Neural progenitor cell (in vitro differentiated cells): ENCODE results near the gene HS3ST3B1. TPM values are rescaled to one million over a fixed set of nuclear protein-coding genes. Genes with fewer than 3 reads are reported as not detected.

Experiments
- DNase-seq: peaks from one replicate; pipeline ENCODE4 v3.0.0-alpha.2; 2016; ENCODE audit warnings: low spot score
- H2AFZ ChIP-seq: fragments of 200-600 bp; sonication (generic); replicated peaks from 2 replicates; pipeline ENCODE4 v1.6.1; 2016; ENCODE audit warnings: antibody characterized with exemption
- H3F3A ChIP-seq: fragments of 200-600 bp; sonication (generic); 2 replicates; pipeline ENCODE4 v1.6.1; 2016; ENCODE audit warnings: antibody characterized with exemption, low read depth
- H3K27ac ChIP-seq: fragments of 200-600 bp; sonication (generic); 2 replicates; pipeline ENCODE4 v1.5.1; 2016; ENCODE audit warnings: mild to moderate bottlenecking
- H3K27me3 ChIP-seq: fragments of 200-600 bp; sonication (generic); 2 replicates; pipeline ENCODE4 v1.6.1; 2016; ENCODE audit warnings: mild to moderate bottlenecking, moderate library complexity
- H3K36me3 ChIP-seq: fragments of 200-600 bp; sonication (generic); 2 replicates; pipeline ENCODE4 v1.5.1; 2016
- H3K4me1 ChIP-seq: fragments of 200-600 bp; sonication (generic); 2 replicates; pipeline ENCODE4 v1.6.1; 2016; ENCODE audit warnings: mixed run types
- H3K4me2 ChIP-seq: fragments of 200-600 bp; sonication (generic); 2 replicates; pipeline ENCODE4 v1.6.1; 2016
- H3K4me3 ChIP-seq: fragments of 200-600 bp; sonication (generic); 2 replicates; pipeline ENCODE4 v1.5.1; 2016
- H3K79me2 ChIP-seq: fragments of 200-600 bp; sonication (generic); 2 replicates; pipeline ENCODE4 v1.6.1; 2016; ENCODE audit warnings: low read depth
- H3K9ac ChIP-seq: fragments of 200-600 bp; sonication (generic); 2 replicates; pipeline ENCODE4 v1.6.1; 2016
- H3K9me3 ChIP-seq: fragments of 200-600 bp; sonication (generic); 2 replicates; pipeline ENCODE4 v1.5.1; 2016; ENCODE audit warnings: low read depth
- H4K20me1 ChIP-seq: fragments of 200-600 bp; sonication (generic); 2 replicates; pipeline ENCODE4 v1.6.1; 2016; ENCODE audit warnings: low read depth
- H3K27ac Mint-ChIP-seq: 3 replicates; pipeline ENCODE4 v1.8.0; 2021; ENCODE audit warnings: mixed read lengths
- H3K27me3 Mint-ChIP-seq: 2 replicates; pipeline ENCODE4 v1.8.0; 2022; ENCODE audit warnings: low read depth, mild to moderate bottlenecking, inconsistent platforms, moderate library complexity, mixed read lengths; ENCODE audit not compliant: insufficient read depth
- H3K36me3 Mint-ChIP-seq: 3 replicates; pipeline ENCODE4 v1.8.0; 2021; ENCODE audit warnings: mixed read lengths
- H3K4me1 Mint-ChIP-seq: 3 replicates; pipeline ENCODE4 v1.8.0; 2021; ENCODE audit warnings: mixed read lengths
- H3K4me3 Mint-ChIP-seq: 3 replicates; pipeline ENCODE4 v1.8.0; 2021; ENCODE audit warnings: mild to moderate bottlenecking, moderate library complexity, mixed read lengths
- H3K9me3 Mint-ChIP-seq: 3 replicates; pipeline ENCODE4 v1.8.0; 2020; ENCODE audit warnings: mixed read lengths
- CTCF ChIP-seq: fragments of 200-600 bp; sonication (generic); IDR thresholded peaks from 2 replicates; pipeline ENCODE4 v1.5.1; 2017; ENCODE audit warnings: antibody characterized with exemption, mild to moderate bottlenecking
- EZH2 ChIP-seq: fragments of 200-600 bp; sonication (generic); IDR thresholded peaks from 2 replicates; pipeline ENCODE4 v1.6.1; 2017; ENCODE audit warnings: antibody characterized with exemption, mild to moderate bottlenecking, moderate library complexity
- EZH2phosphoT487 ChIP-seq: fragments of 200-600 bp; sonication (generic); IDR thresholded peaks from 2 replicates; pipeline ENCODE4 v1.6.1; 2017; ENCODE audit warnings: antibody characterized with exemption
- total RNA-seq: library from RNA; depleted of rRNA; stranded (reverse); fragments of >200 nt; gene quantifications from 2 replicates; pipeline ENCODE4 v1.2.3, GENCODE V29; 2015; ENCODE audit warnings: low replicate concordance

Gene HS3ST3B1
- total RNA-seq, 1 donor from 2014 or later, result 21.5 TPM

GRCh38 chr17:14331225-14331981, 30.5 kb downstream of the HS3ST3B1 start:
- H3K4me2 ChIP-seq, result peak overlapping the region; percentile 77

DNA sequence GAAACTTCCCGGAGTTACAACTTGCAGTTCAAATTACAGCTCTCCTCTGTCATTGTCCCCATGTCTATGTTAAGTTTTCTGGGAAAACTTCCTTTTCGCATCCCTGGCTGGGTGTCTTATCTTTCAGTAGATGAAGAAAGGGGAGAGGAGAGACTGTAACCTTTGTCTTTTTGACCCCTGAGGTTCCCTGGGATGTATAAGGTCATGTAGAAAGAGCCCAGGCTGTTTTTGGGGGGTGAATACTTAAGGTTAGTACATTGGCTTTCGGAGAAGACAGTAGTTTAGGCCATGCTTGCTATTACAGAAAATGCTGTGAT, 31.1 kb downstream of the HS3ST3B1 start:
- Histone ChIP-seq H3K4me2 (peak overlapping the region; percentile 77), H3K27ac (peak overlapping the region; percentile 92), H3K79me2 (peaks cover 67% of the 10 kb centered on the region)

More at GRCh38 chr17:14331225-14331981, 30.5 kb downstream of the HS3ST3B1 start:
- Histone ChIP-seq H3K4me1 (peaks cover 66% of the 10 kb centered on the region), H3K9me3 (no peaks in the 10 kb centered on the region), H3F3A (peaks cover 52% of the 10 kb centered on the region), H3K4me3 (peak overlapping the region; percentile 26), H2AFZ (no peak overlapping the region), H4K20me1 (peaks cover 19% of the 10 kb centered on the region), H3K36me3 (no peaks in the 10 kb centered on the region), H3K79me2 (peaks cover 66% of the 10 kb centered on the region), H3K9ac (no peak overlapping the region), H3K27ac (peak overlapping the region; percentile 92), H3K27me3 (no peaks in the 10 kb centered on the region)
- DNase-seq, result peak; percentile 85
- peak overlapping the region; percentile 75 for H3K4me3 Mint-ChIP-seq
- H3K9me3 Mint-ChIP-seq, result peaks cover 3% of the 10 kb centered on the region
- peak overlapping the region; percentile 97 for H3K27ac Mint-ChIP-seq
- TF ChIP-seq EZH2phosphoT487 (peak; percentile 13), EZH2 (no peak), CTCF (no peak)
- peaks cover 11% of the 10 kb centered on the region for H3K36me3 Mint-ChIP-seq
- peaks cover 54% of the 10 kb centered on the region for H3K4me1 Mint-ChIP-seq
- H3K27me3 Mint-ChIP-seq, result peaks cover 11% of the 10 kb centered on the region

DNA sequence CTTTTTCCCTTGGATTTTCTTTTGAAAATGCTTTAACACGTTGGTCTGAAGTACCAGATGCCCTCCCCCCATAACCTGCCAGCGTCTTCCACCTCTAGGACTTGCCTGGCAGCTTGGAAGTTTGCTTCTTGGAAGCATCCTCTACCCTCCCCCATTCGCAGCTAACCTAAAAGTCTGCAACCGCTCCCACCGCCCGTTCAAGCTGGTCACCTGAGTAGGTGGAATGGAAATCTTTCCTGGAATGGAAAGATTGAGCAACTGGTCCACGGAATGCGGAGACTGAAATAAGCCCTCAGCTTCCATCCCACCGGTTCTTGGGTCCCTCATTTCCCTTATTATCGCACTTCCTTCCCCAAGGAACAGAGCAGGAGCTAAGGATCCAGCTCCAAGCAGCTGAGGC, 31.4 kb downstream of the HS3ST3B1 start:
- H3K4me3 ChIP-seq, result peak overlapping the region; percentile 26
- H3F3A ChIP-seq, result peaks cover 52% of the 10 kb centered on the region
- H3K36me3 ChIP-seq, result no peaks in the 10 kb centered on the region
- TF ChIP-seq EZH2, result no peak
- no peak for TF ChIP-seq EZH2phosphoT487
- TF ChIP-seq CTCF, result no peak
- peak overlapping the region; percentile 92 for H3K27ac ChIP-seq
- H3K4me1 Mint-ChIP-seq, result peaks cover 57% of the 10 kb centered on the region
- no peak overlapping the region for H3K4me3 Mint-ChIP-seq
- peaks cover 3% of the 10 kb centered on the region for H3K9me3 Mint-ChIP-seq
- H3K9ac ChIP-seq, result no peak overlapping the region
- H4K20me1 ChIP-seq, result peaks cover 17% of the 10 kb centered on the region
- H3K27ac Mint-ChIP-seq, result peak overlapping the region; percentile 79
- peaks cover 64% of the 10 kb centered on the region for H3K79me2 ChIP-seq
- no peaks in the 10 kb centered on the region for H3K9me3 ChIP-seq
- no peaks in the 10 kb centered on the region for H3K27me3 ChIP-seq
- peaks cover 13% of the 10 kb centered on the region for H3K27me3 Mint-ChIP-seq
- DNase-seq, result no peak
- H2AFZ ChIP-seq, result no peak overlapping the region
- H3K4me2 ChIP-seq, result peak overlapping the region; percentile 77
- peaks cover 9% of the 10 kb centered on the region for H3K36me3 Mint-ChIP-seq
- peaks cover 63% of the 10 kb centered on the region for H3K4me1 ChIP-seq

More for the DNA sequence above, 31.1 kb downstream of the HS3ST3B1 start:
- no peak overlapping the region for H3K4me3 Mint-ChIP-seq
- Histone ChIP-seq H3K4me1 (peaks cover 67% of the 10 kb centered on the region), H2AFZ (no peak overlapping the region), H3K9me3 (no peaks in the 10 kb centered on the region), H3K27me3 (no peaks in the 10 kb centered on the region), H4K20me1 (peaks cover 19% of the 10 kb centered on the region), H3K9ac (no peak overlapping the region), H3K36me3 (no peaks in the 10 kb centered on the region), H3K4me3 (peak overlapping the region; percentile 26), H3F3A (peaks cover 52% of the 10 kb centered on the region)
- DNase-seq, result peak; percentile 35
- peaks cover 3% of the 10 kb centered on the region for H3K9me3 Mint-ChIP-seq
- H3K4me1 Mint-ChIP-seq, result peaks cover 57% of the 10 kb centered on the region
- H3K27me3 Mint-ChIP-seq, result peaks cover 13% of the 10 kb centered on the region
- H3K27ac Mint-ChIP-seq, result peak overlapping the region; percentile 97
- peaks cover 9% of the 10 kb centered on the region for H3K36me3 Mint-ChIP-seq
- TF ChIP-seq EZH2, result no peak
- no peak for TF ChIP-seq EZH2phosphoT487
- TF ChIP-seq CTCF, result no peak
